GM12873 (cell line): Measurements from ENCODE around the gene CCDC160.

Experiments used
- TF ChIP-seq, protein P1 (sequence below): IDR thresholded peaks from 2 replicates; pipeline ENCODE4 v1.5.1; 2012; ENCODE audit warnings: low read depth, mild to moderate bottlenecking, moderate library complexity, low read length, control low read depth; ENCODE audit not compliant: insufficient read depth; ENCODE audit errors: missing control alignments

CCDC160 gene

GRCh38 chrX:134239016-134239415, 2.0 kb downstream of the CCDC160 start:
- TF ChIP-seq, protein P1, sequence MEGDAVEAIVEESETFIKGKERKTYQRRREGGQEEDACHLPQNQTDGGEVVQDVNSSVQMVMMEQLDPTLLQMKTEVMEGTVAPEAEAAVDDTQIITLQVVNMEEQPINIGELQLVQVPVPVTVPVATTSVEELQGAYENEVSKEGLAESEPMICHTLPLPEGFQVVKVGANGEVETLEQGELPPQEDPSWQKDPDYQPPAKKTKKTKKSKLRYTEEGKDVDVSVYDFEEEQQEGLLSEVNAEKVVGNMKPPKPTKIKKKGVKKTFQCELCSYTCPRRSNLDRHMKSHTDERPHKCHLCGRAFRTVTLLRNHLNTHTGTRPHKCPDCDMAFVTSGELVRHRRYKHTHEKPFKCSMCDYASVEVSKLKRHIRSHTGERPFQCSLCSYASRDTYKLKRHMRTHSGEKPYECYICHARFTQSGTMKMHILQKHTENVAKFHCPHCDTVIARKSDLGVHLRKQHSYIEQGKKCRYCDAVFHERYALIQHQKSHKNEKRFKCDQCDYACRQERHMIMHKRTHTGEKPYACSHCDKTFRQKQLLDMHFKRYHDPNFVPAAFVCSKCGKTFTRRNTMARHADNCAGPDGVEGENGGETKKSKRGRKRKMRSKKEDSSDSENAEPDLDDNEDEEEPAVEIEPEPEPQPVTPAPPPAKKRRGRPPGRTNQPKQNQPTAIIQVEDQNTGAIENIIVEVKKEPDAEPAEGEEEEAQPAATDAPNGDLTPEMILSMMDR, result no peak

DNA sequence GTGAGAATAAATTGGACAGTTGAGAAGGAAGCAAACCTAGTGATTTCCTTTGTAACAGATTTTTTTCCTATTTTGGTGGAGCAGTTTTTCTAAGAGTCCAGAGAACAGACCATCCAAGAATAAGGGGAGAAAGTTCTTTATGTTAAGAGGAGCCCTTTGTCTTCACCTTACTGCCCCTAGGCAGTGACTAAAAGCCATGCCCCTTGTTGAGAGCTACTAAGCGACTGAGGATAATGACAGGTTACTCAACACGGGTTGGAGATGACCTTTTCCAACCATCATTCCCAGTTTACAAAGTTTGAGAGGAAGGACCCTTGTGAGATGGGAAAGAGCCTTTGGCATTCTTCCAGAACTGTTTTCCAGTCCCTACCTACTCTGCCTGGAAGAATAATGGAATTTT, 3.2 kb downstream of the CCDC160 start:
- TF ChIP-seq, protein P1, result no peak

GRCh38 chrX:134241960-134242619, 5.1 kb downstream of the CCDC160 start:
- TF ChIP-seq, protein P1, result no peak

DNA sequence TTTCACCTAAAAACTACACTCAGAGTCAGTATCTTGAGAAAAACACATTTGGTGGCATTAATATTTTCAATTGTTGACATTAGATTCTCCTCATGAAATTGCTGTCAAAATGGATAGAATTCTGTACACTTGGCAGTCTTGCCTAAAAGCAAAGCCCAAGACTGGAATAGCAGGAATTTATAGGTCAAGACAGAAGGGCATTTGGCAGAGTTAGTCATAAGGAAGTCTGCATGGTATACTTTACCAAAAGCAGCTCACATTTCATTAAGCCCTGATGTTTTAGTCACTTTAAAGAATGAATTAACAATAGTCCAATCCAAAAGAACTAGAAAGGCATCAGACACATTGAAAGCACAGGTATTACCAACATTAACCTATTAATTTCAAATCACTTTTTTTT, 7.1 kb downstream of the CCDC160 start:
- TF ChIP-seq, protein P1, result no peak

DNA sequence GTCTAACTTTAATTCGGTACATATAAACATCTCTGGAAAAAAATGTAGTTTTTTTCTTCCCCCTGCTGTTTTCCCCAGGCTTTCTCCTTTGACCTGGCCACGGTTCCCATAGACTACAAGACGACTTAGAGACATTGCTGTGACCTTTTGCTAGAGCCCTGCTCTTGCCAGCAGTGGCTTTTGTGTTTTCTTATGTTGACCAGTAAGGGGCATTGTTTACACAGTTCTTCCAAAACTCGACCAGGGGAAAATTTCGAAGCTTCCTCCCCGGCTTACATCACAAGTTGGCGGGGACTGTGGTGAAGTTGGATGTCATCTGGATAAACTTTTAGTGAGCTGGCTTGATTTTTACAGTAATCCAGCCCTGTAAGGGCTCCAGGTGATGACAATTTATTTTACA, 9.3 kb downstream of the CCDC160 start:
- TF ChIP-seq, protein P1, result peak; percentile 36

GRCh38 chrX:134247492-134247891, 10.5 kb downstream of the CCDC160 start:
- TF ChIP-seq, protein P1, result no peak

GRCh38 chrX:134249241-134249640, 12.3 kb downstream of the CCDC160 start:
- TF ChIP-seq, protein P1, result no peak
